SIG-M5 (cell line): ENCODE measurements around the gene RNU1-3.

Source experiments
- DNase-seq: peaks from one replicate; lab custom pipeline; 2025; lab: John Stamatoyannopoulos, UW

The RNU1-3 gene

DNA sequence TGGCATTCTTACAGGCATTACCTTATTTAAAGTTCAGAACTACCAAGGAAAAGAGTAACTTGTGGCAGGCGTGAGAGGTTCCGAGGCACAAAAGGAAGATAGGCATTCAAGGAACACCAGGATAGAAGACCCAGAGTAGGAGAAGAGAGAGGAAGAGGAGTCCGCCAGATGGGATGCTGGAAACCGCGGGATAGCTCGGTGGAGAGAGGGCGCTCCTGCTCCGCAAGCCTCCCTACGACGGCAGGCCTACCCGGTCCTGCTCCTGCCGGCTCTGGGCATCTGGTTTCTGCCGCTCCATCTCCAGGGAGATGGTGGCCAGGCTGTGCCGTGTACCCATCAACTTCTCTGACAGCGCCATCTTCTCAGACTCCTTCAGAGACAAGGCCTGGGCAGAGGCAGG, 48.0 kb downstream of the RNU1-3 start:
- no peak for DNase-seq

GRCh38 chr1:16617778-16618580, 48.8 kb downstream of the RNU1-3 start:
- DNase-seq = no peak

DNA sequence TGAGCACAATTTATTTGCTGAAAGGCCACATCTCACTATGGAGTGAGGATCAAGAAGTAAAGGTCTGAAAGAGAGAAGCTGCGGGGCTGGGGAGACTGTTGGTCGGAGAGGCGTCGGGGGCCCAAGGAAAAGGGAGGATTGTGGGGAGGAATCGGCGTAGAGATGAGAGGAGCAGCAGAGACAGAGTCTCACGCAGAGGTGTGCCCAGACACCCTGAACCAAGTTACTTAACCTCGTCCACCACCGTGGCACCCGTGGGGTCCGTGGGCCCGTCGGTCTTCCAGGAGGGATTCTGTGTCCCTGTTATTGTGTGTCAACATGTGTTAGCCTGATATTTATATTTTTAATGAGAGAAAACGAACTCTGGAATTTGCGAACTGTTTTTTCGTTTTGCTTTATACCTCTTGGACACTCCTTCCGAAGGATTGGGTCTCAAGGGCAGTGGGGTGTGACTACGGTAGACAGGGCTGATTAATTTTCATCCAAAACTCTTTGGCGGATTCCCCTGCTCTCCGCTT, 49.6 kb downstream of the RNU1-3 start:
- no peak for DNase-seq
